Natural killer cell treated with Interleukin-12 subunit alpha and Interleukin-12 subunit beta and Interleukin-15 and Interleukin-18, amount 100 ng/mL, for 72 hours (primary cell): Measurements from ENCODE around the gene HHAT. TPM values are rescaled to one million over a fixed set of nuclear protein-coding genes. Genes with fewer than 3 reads are reported as not detected.

ENCODE experiments used
- ATAC-seq, 2 donors: fragments of 150-1000 bp; cut with Tn5 transposase in 1 of 2; sonication (Bioruptor Pico), chemical (Tn5 transposase) in 1 of 2; 2 replicates each; pipeline ENCODE4 v1.10.0; 2021
- DNase-seq: peaks from one replicate; pipeline ENCODE4 v3.0.0; 2022; ENCODE audit warnings: low spot score
- H3K27ac Mint-ChIP-seq, 2 donors: 1 replicate in 1 of 2; 2 replicates in 1 of 2; pipeline ENCODE4 v1.8.0; 2022; ENCODE audit warnings: mixed read lengths in 2 of 2, mild to moderate bottlenecking in 1 of 2, moderate library complexity in 1 of 2
- H3K27me3 Mint-ChIP-seq, 2 donors: 1 replicate in 1 of 2; 2 replicates in 1 of 2; pipeline ENCODE4 v1.8.0; 2022; ENCODE audit warnings: mixed read lengths in 2 of 2
- H3K36me3 Mint-ChIP-seq: one replicate; pipeline ENCODE4 v1.8.0; 2022; ENCODE audit warnings: mixed read lengths
- H3K4me1 Mint-ChIP-seq, 2 donors: 1 replicate in 1 of 2; 2 replicates in 1 of 2; pipeline ENCODE4 v1.8.0; 2022; ENCODE audit warnings: low read depth in 2 of 2, mixed read lengths in 2 of 2, mild to moderate bottlenecking in 1 of 2
- H3K4me3 Mint-ChIP-seq: one replicate; pipeline ENCODE4 v1.8.0; 2022; ENCODE audit warnings: mixed read lengths
- H3K9me3 Mint-ChIP-seq: 2 replicates; pipeline ENCODE4 v1.8.0; 2022; ENCODE audit warnings: mixed read lengths
- total RNA-seq, 2 donors: library from RNA; stranded (reverse); gene quantifications; one replicate each; pipeline ENCODE4 v1.2.3, GENCODE V29; 2022

Gene HHAT
- total RNA-seq, 2 donors from 2014 or later, result 0.56 to 1.0 TPM

DNA sequence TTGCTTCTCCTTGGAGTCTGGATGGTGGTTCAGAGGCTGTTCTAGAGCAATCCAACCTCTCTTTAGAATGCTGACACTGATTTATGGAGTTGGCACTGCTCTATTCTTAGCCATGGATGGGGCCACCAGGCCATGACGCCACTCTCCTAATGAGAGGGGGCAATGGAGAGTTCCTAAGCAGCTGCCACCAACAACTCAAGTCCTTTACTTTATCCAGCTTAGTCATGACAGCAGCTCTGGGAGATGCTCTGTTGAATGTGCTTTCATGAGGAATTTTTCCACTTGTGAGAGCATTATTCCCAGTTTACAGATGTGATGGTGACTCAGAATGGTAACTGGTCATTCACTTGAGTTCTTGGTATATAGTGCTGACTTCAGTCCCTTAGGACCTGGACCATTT is 366.3 kb downstream of the HHAT start:
- DNase-seq, result no peak
- H3K9me3 Mint-ChIP-seq, result no peaks in the 10 kb centered on the region
- peaks cover 11 to 15% of the 10 kb centered on the region in 2 donors for H3K4me1 Mint-ChIP-seq
- H3K27me3 Mint-ChIP-seq, result no peaks in the 10 kb centered on the region
- no peak overlapping the region for H3K4me3 Mint-ChIP-seq
- H3K36me3 Mint-ChIP-seq, result no peaks in the 10 kb centered on the region
- no peak for ATAC-seq
- no peak overlapping the region for H3K27ac Mint-ChIP-seq

DNA sequence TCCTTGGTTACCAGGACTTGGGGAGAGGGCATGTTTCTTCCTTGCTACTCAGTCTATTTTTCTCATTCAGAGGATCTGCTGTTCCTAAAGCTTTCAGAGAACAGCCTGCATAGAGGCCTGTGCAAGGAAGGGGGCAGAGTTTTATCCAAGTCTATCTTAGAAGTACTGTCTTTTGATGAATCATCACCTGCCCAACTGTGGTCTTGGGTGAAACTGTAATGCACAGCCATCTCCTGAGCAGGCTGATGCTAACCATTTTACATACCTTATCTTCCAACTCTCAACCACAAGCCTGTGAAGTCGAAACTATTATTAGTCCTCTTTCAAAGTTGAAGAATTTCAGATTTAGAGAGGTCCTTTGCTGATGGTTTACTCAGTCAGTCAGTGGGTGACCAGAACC is 368.0 kb downstream of the HHAT start:
- Mint-ChIP-seq H3K4me3 (no peak overlapping the region), H3K27ac (no peak overlapping the region), H3K27me3 (no peaks in the 10 kb centered on the region), H3K36me3 (no peaks in the 10 kb centered on the region), H3K4me1 (peaks cover 11 to 15% of the 10 kb centered on the region in 2 donors), H3K9me3 (no peaks in the 10 kb centered on the region)
- no peak for DNase-seq
- peak in 1 of 2 donors; percentile 28 for ATAC-seq

DNA sequence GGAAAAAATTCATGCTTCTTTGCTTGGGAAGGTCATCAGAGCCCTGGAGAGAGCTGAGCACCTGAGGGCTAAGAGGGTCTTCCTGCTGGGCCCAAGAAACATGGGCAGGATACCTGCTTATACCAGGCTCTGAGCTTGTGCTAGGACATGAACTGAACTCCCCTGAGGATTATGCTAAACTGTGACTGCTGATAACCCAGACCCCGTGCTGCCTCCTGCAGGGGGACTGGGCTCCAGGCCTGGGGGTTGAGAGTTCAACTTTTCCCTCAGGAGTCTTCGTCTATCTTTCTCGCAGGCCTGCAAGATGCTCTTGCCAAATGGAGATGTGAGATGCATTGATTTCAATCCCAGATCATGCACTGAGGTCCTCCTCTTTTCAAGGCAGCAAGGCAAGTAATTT is 368.5 kb downstream of the HHAT start:
- Mint-ChIP-seq H3K27me3 (no peaks in the 10 kb centered on the region), H3K27ac (no peak overlapping the region), H3K36me3 (no peaks in the 10 kb centered on the region), H3K4me1 (peaks cover 11 to 15% of the 10 kb centered on the region in 2 donors), H3K4me3 (no peak overlapping the region), H3K9me3 (no peaks in the 10 kb centered on the region)
- DNase-seq, result no peak
- no peak for ATAC-seq

DNA sequence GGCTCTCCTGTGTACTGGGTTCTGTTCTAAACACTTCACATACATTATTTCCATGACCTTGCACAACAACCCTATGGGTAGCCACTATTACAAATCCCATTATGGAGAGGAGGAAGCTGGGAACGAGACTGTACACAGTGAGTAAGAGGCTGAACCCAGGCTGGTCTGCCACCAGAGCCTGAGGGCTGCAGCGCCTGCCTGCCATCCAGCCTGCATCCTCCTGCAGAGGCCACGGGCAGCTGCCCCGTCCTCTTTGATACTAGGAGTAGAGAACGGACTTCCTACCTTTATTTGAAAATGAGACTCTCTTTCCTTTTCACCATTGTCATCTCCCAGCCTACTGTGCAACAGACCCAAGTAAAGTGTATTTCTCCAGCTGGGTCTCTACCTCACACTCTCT is 370.0 kb downstream of the HHAT start:
- Mint-ChIP-seq H3K4me3 (no peak overlapping the region), H3K36me3 (no peaks in the 10 kb centered on the region), H3K9me3 (no peaks in the 10 kb centered on the region), H3K27me3 (no peaks in the 10 kb centered on the region), H3K27ac (no peak overlapping the region), H3K4me1 (peaks cover 0 to 4% of the 10 kb centered on the region in 2 donors)
- no peak for DNase-seq
- no peak for ATAC-seq

DNA sequence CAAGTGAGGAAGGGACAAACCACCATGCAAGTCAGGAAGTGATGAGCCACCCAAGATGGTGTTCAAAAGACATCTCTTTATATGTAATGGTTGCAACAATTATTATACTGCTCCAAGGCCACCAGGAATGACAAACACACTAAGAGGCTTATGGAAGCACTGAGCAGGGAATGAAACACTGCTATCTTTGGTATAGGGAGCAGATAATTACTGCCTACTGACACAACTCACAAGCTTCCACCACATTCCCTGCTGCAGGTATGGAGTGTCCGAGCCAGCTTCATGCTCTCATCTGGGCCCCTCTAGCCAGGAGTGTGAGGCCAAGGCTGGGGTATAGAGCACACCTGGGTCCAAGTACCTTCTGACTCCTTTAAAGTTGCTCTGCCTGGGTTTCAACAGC is 371.4 kb downstream of the HHAT start:
- Mint-ChIP-seq H3K4me3 (no peak overlapping the region), H3K27me3 (no peaks in the 10 kb centered on the region), H3K4me1 (peaks cover 0 to 4% of the 10 kb centered on the region in 2 donors), H3K36me3 (no peaks in the 10 kb centered on the region), H3K9me3 (no peaks in the 10 kb centered on the region), H3K27ac (no peak overlapping the region)
- DNase-seq, result no peak
- no peak for ATAC-seq

DNA sequence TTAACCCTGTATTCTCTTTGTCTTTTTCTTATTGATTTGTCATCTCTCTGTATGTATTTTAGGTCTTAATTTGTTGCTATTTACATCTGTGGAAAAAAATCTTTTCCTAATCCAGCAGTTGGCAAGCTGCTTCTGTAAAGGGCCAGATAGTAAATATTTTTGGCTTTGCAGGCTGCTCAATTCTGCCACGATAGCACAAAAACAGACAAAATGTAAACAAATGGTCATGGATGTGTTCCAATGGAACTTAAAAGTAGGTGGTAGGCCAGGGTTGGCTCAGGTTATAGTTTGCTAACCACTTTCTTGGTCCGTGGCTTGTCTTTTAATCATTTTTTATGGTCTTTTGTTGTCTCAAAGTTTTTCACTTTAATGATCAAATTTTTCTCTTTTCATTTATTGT is 371.8 kb downstream of the HHAT start:
- Mint-ChIP-seq H3K4me3 (no peak overlapping the region), H3K4me1 (peaks cover 0 to 4% of the 10 kb centered on the region in 2 donors), H3K9me3 (no peaks in the 10 kb centered on the region), H3K36me3 (no peaks in the 10 kb centered on the region), H3K27ac (no peak overlapping the region), H3K27me3 (no peaks in the 10 kb centered on the region)
- DNase-seq (no peak), ATAC-seq (no peak)

DNA sequence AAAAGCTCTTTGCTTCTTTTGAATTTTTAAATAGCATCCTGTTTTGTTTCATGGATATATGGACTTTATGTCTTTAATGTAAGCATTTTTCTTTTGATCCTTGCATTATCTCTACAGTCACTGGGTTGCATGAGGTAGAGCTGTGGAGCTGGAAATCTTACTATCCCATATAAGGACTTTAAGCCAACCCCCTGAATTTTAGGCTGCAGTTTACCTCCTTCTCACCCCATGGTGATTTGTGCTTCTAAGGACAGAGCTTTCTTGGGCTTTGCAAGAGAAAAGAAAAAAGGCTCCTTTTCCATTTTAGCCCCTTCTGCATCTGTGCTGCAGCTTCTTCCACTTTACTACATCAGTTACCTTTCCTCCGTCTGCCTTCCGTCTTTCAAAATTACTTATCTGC is 373.8 kb downstream of the HHAT start:
- Mint-ChIP-seq H3K27ac (no peak overlapping the region), H3K9me3 (no peaks in the 10 kb centered on the region), H3K36me3 (no peaks in the 10 kb centered on the region), H3K27me3 (no peaks in the 10 kb centered on the region), H3K4me1 (no peaks in the 10 kb centered on the region), H3K4me3 (no peak overlapping the region)
- no peak for ATAC-seq
- DNase-seq, result no peak

DNA sequence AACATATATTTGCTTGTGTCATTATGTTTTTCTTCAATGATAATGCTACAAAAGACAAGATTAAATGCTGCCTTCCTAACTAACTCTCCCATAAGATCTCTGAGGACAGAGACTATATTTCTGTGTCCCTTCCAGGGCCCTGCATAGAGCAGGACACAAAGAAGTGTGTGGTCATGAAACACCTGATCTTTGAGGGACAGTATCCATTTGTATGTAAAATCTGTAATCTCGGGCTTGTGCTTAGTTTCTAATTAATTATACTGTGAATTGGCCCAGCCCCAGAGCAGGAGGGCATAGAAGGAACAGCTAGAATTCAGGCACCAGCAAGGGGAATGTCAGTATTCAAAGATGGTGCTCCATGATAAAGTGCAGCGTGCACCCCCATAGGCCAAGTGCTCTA is 374.9 kb downstream of the HHAT start:
- no peaks in the 10 kb centered on the region for H3K4me1 Mint-ChIP-seq
- no peak for ATAC-seq
- H3K27me3 Mint-ChIP-seq, result no peaks in the 10 kb centered on the region
- H3K9me3 Mint-ChIP-seq, result no peaks in the 10 kb centered on the region
- no peaks in the 10 kb centered on the region for H3K36me3 Mint-ChIP-seq
- no peak overlapping the region for H3K4me3 Mint-ChIP-seq
- no peak overlapping the region for H3K27ac Mint-ChIP-seq
- no peak for DNase-seq

DNA sequence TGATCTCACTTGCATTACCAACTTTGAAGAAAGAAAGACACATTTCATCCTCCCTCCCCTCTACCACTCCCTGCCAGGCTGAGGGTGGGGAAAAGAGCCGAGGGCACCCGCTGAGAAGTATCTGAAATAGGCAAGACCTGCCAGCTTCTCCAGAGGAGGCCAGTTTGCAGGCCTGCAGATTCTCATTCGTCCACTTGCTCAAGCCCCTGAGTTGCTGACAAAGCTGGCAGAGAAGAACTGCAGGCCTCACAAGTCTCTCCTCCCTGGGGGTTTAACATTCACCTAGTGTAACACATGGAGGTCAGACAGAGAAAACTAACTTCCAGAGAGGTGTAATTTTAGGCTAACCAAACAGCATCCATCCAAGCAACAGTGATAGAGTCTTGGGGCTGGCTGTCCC is 376.4 kb downstream of the HHAT start:
- no peak overlapping the region for H3K4me3 Mint-ChIP-seq

DNA sequence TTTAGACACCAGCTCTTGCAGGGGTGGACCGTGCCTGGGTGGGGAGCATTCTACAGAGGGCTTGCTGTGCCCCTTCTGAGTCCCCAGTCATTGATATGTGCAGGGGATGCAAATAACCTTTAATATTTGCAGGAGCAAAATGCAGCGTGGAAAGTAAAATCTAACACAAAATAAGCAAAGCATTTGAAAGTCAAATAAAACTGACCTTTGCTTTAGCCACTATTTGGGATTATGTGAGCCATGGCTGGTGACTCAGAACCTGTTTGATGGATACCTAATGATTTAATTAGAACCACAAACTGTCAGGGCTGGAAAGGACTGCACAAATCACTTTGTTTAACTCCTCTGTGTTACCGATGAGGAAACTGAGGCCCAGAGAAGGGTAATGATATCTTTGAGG is 377.5 kb downstream of the HHAT start:
- Mint-ChIP-seq H3K27me3 (no peaks in the 10 kb centered on the region), H3K36me3 (no peaks in the 10 kb centered on the region), H3K4me1 (no peaks in the 10 kb centered on the region), H3K9me3 (no peaks in the 10 kb centered on the region), H3K27ac (no peak overlapping the region), H3K4me3 (no peak overlapping the region)
- DNase-seq, result no peak
- no peak for ATAC-seq

More for the DNA sequence above, 376.4 kb downstream of the HHAT start:
- DNase-seq (no peak), ATAC-seq (no peak)
- Mint-ChIP-seq H3K27me3 (no peaks in the 10 kb centered on the region), H3K4me1 (no peaks in the 10 kb centered on the region), H3K36me3 (no peaks in the 10 kb centered on the region), H3K27ac (no peak overlapping the region), H3K9me3 (no peaks in the 10 kb centered on the region)

DNA sequence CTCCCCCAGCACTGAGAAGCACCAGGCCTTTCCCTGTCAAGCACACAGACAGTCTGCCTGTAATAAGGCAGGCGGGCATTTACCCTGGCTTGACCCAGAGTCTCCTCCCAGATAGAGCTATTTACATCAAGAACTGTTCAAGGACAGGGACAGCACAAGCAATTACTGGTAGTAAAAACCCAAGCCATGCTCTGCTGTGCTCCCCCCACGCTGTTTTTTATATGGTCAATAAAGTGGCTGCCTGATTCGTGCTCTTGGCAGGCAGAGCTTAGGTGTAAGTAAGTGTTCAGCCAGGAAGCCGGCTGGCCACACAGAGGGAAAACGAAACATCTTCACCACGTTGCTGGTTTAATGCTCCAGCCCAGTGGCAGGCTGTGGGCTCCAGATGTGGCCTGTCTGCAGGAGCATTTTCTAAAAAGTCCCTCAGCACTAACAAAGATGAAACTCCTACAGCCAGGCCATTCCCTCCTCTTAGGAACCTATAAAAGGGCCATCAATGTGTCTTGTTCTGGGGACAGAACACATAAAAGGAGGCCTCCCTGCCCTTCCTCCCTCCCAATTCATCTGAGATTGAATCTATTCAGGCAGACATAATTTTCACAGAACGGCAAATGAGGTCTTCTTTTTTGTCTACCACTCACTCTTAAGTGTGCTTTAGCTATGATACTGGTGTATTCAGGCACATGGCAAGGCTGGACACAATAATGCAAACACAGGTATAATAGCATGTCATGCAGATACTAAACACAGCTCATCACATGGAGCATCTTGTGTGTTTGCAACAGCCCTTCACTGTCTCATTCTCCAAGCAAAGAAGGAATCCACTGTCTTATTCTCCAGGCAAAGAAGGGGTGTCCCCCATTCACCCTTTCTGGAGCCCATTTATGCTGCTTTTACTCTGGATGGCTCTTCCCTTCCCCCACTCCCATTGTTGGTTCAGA is 378.9 kb downstream of the HHAT start:
- no peaks in the 10 kb centered on the region for H3K9me3 Mint-ChIP-seq

DNA sequence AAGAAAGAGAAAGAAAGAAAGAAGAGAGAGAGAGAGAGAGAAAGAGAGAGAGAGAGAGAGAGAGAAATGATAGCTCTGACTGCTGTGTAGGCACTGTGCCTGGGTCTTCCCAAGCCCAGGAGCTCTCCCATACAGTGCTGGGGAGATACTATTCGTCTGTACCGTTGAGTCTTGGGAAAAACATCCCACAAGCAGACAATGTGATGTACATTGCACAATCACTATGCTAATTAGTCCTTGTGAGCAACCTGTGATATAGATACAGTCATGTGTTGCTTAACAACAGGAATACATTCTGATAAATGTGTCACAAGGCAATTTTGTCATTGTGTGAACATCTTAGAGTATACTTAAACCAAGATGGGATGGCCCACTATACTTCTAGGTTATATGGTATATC is 381.0 kb downstream of the HHAT start:
- DNase-seq, result no peak
- Mint-ChIP-seq H3K27ac (no peak overlapping the region), H3K4me3 (no peak overlapping the region), H3K36me3 (no peaks in the 10 kb centered on the region), H3K27me3 (no peaks in the 10 kb centered on the region), H3K4me1 (no peaks in the 10 kb centered on the region), H3K9me3 (no peaks in the 10 kb centered on the region)
- ATAC-seq, result no peak

More for the DNA sequence above, 378.9 kb downstream of the HHAT start:
- H3K4me3 Mint-ChIP-seq, result no peak overlapping the region
- no peak overlapping the region for H3K27ac Mint-ChIP-seq
- no peaks in the 10 kb centered on the region for H3K36me3 Mint-ChIP-seq
- ATAC-seq (no peak), DNase-seq (no peak)
- H3K27me3 Mint-ChIP-seq, result no peaks in the 10 kb centered on the region
- no peaks in the 10 kb centered on the region for H3K4me1 Mint-ChIP-seq

DNA sequence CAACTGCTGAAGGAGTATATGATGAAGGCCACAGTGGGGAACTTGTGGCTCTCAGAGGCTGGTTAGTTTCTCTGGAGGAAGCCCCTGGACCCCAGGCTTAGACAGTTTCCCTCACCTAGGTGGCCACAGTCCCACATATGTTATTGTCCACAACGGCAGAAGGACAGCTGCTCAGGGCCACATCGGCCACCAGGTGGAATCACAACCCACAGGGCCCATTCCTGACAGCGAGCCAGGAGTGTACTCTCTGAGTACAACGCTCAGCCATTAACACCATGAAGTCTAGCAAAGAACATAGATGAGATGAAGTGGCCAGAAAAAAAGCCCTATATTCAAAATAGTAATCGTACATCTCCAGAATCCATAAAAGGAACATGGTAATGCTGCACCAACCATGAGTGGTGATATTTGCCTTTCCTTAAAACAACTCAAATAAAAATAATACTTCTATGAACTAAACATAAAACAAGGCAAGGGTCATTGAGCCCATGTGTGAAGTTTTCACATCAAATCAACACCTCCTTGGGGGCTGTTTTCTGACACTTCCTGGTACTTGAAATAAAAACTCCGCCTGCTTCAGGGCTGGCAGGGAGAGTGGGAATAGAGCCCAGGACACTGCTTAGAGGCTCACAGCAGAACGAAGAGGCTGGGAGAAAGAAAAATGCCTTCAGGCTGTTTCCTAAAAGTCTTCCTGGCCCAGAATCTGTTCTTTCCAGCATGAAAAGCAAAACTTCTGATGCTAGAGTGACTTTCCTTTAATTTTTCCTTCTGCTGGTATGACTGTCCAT is 383.3 kb downstream of the HHAT start:
- ATAC-seq (no peak), DNase-seq (no peak)
- Mint-ChIP-seq H3K36me3 (no peaks in the 10 kb centered on the region), H3K9me3 (no peaks in the 10 kb centered on the region), H3K27me3 (no peaks in the 10 kb centered on the region), H3K4me1 (no peaks in the 10 kb centered on the region), H3K4me3 (no peak overlapping the region), H3K27ac (no peak overlapping the region)

DNA sequence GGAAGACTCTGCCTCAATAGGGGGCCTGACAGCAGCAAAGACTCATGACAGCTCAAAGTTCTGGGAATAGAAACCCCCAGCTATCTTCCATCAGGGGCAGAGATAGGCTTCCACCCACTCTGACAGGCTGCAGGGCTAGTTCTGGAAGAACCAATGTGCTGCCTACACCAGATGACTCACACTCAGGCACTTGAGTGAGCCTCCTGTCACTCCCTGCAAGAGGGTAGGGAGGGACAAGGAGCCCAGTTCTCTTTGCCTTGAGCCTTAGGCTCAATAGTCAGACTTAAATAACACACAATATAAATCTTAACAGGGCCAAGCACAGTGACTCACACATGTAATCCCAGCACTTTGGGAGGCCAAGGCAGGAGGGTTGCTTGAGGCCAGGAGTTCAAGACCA is 386.4 kb downstream of the HHAT start:
- no peaks in the 10 kb centered on the region for H3K36me3 Mint-ChIP-seq
- H3K27me3 Mint-ChIP-seq, result no peaks in the 10 kb centered on the region
- H3K4me1 Mint-ChIP-seq, result no peaks in the 10 kb centered on the region
- no peak overlapping the region for H3K4me3 Mint-ChIP-seq
- ATAC-seq, result peak in 1 of 2 donors; percentile 22
- H3K9me3 Mint-ChIP-seq, result no peaks in the 10 kb centered on the region
- no peak for DNase-seq
- no peak overlapping the region for H3K27ac Mint-ChIP-seq
